ENCODE results near the gene ITFG1.
"Not testable (repeated sequence)": the region's sequence is repeated elsewhere in the genome, so short reads cannot be mapped to it uniquely, and the experiment has no call there.

Gene ITFG1

GRCh38 chr16:47475786-47476185, 14.9 kb upstream of the ITFG1 start:
- DNase-seq (ENCODE audit: low read depth), result no peak
- no peak overlapping the region for H3K4me3 ChIP-seq (ENCODE audit: low read depth, low read length)
- no peak for TF ChIP-seq CTCF (IDR thresholded peaks at IDR 0.05; ENCODE audit: low read depth, low read length, missing control alignments)
- in situ Hi-C loops (cut with HindIII; ENCODE audit: low sequenced_read_pairs), result no loop called here

- TF ChIP-seq CTCF (IDR thresholded peaks at IDR 0.05; ENCODE audit: low read depth, low read length, missing control alignments), result no peak
- DNase-seq (ENCODE audit: low read depth), result no peak
- no peak overlapping the region for H3K4me3 ChIP-seq (ENCODE audit: low read depth, low read length)
- in situ Hi-C loops (cut with HindIII; ENCODE audit: low sequenced_read_pairs), result no loop called here
Measured at GRCh38 chr16:47473792-47474191, 12.9 kb upstream of the ITFG1 start.

- H3K4me3 ChIP-seq (ENCODE audit: low read depth, low read length); DNase-seq (ENCODE audit: low read depth); in situ Hi-C loops (cut with HindIII; ENCODE audit: low sequenced_read_pairs): not testable (repeated sequence)
Measured at GRCh38 chr16:47473004-47473403, 12.1 kb upstream of the ITFG1 start.

GRCh38 chr16:47470810-47471209, 9.9 kb upstream of the ITFG1 start:
- no peak for TF ChIP-seq CTCF (IDR thresholded peaks at IDR 0.05; ENCODE audit: low read depth, low read length, missing control alignments)
- H3K4me3 ChIP-seq (ENCODE audit: low read depth, low read length), result no peak overlapping the region
- DNase-seq (ENCODE audit: low read depth), result no peak
- in situ Hi-C loops (cut with HindIII; ENCODE audit: low sequenced_read_pairs), result no loop called here

GRCh38 chr16:47470211-47470610, 9.3 kb upstream of the ITFG1 start:
- DNase-seq (ENCODE audit: low read depth), result no peak
- no peak for TF ChIP-seq CTCF (IDR thresholded peaks at IDR 0.05; ENCODE audit: low read depth, low read length, missing control alignments)
- no peak overlapping the region for H3K4me3 ChIP-seq (ENCODE audit: low read depth, low read length)
- in situ Hi-C loops (cut with HindIII; ENCODE audit: low sequenced_read_pairs), result no loop called here

GRCh38 chr16:47469227-47469626, 8.4 kb upstream of the ITFG1 start:
- no peak for DNase-seq (ENCODE audit: low read depth)
- no peak for TF ChIP-seq CTCF (IDR thresholded peaks at IDR 0.05; ENCODE audit: low read depth, low read length, missing control alignments)
- in situ Hi-C loops (cut with HindIII; ENCODE audit: low sequenced_read_pairs), result no loop called here
- no peak overlapping the region for H3K4me3 ChIP-seq (ENCODE audit: low read depth, low read length)

GRCh38 chr16:47468070-47468689, 7.3 kb upstream of the ITFG1 start:
- DNase-seq (ENCODE audit: low read depth); in situ Hi-C loops (cut with HindIII; ENCODE audit: low sequenced_read_pairs); H3K4me3 ChIP-seq (ENCODE audit: low read depth, low read length): not testable (repeated sequence)

GRCh38 chr16:47467501-47467900, 6.6 kb upstream of the ITFG1 start:
- in situ Hi-C loops (cut with HindIII; ENCODE audit: low sequenced_read_pairs), result no loop called here
- no peak overlapping the region for H3K4me3 ChIP-seq (ENCODE audit: low read depth, low read length)
- TF ChIP-seq CTCF (IDR thresholded peaks at IDR 0.05; ENCODE audit: low read depth, low read length, missing control alignments), result no peak
- no peak for DNase-seq (ENCODE audit: low read depth)

Measured in astrocyte of the cerebellum (primary cell).